Prostate gland (tissue), 2 donors: ENCODE data around the gene TBC1D32. TPM values are rescaled to one million over a fixed set of nuclear protein-coding genes. Genes with fewer than 3 reads are reported as not detected.

ENCODE experiments used
- DNase-seq: peaks from one replicate; pipeline ENCODE4 v3.0.0-alpha.2; 2019; ENCODE audit warnings: low spot score
- H3K27ac ChIP-seq, 2 donors: fragments of 200-600 bp; sonication (generic); 2 replicates each; pipeline ENCODE4 v1.5.1; 2017 to 2019
- H3K27me3 ChIP-seq: fragments of 200-600 bp; sonication (generic); replicated peaks from 2 replicates; pipeline ENCODE4 v1.5.1; 2019; ENCODE audit not compliant: insufficient read depth
- H3K36me3 ChIP-seq, 2 donors: fragments of 200-600 bp; sonication (generic); 1 replicate in 1 of 2; 2 replicates in 1 of 2; pipeline versions ENCODE4 v1.5.1 to v1.8.1; 2017 to 2019
- H3K4me1 ChIP-seq: fragments of 200-600 bp; sonication (generic); replicated peaks from 2 replicates; pipeline ENCODE4 v1.5.1; 2019
- H3K4me3 ChIP-seq, 2 donors: fragments of 200-600 bp; sonication (generic); 2 replicates each; pipeline ENCODE4 v1.5.1; 2017 to 2019
- H3K9me3 ChIP-seq: fragments of 200-600 bp; sonication (generic); 2 replicates; pipeline ENCODE4 v1.5.1; 2017
- POLR2A ChIP-seq: fragments of 450-650 bp; IDR thresholded peaks from one replicate; pipeline ENCODE4 v1.6.1; 2016; ENCODE audit warnings: antibody characterized with exemption, mild to moderate bottlenecking
- POLR2AphosphoS5 ChIP-seq: sonication (generic); formaldehyde crosslinking; IDR thresholded peaks from one replicate; pipeline ENCODE4 v1.6.1; 2017; ENCODE audit warnings: antibody characterized with exemption
- WGBS: methylation state at CpG from one replicate; pipeline ENCODE4 v1.1.5; 2018; 5-methylcytosine and 5-hydroxymethylcytosine counted together
- intact Hi-C: fragments of 100-400 bp; cut with DNase I; formaldehyde crosslinking; loops from one replicate; pipeline ENCODE4 v1.14.2; 2022
- small RNA-seq, 2 donors: library from RNA; depleted of rRNA; stranded (forward); fragments of <200 nt; gene quantifications; one replicate each; pipeline ENCODE3, GENCODE V24; 2016
- total RNA-seq, 2 donors: library from RNA; depleted of rRNA; stranded (reverse); fragments of >200 nt; gene quantifications; one replicate each; pipeline ENCODE4 v1.1.0, GENCODE V29; 2016
- TF ChIP-seq, protein P1 (sequence below), 4 experiments: fragments of 200-600 bp in 2 of 4; fragments of 450-650 bp in 2 of 4; sonication (generic) in 2 of 4; IDR thresholded peaks; 1 replicate in 3 of 4; 2 replicates in 1 of 4; pipeline ENCODE4 v1.5.1; 2016 to 2019; ENCODE audit warnings: antibody characterized with exemption in 4 of 4, mild to moderate bottlenecking in 2 of 4, moderate library complexity in 2 of 4

The TBC1D32 gene
- total RNA-seq, 2 donors from 2014 or later = 10.7 to 11.1 TPM

DNA sequence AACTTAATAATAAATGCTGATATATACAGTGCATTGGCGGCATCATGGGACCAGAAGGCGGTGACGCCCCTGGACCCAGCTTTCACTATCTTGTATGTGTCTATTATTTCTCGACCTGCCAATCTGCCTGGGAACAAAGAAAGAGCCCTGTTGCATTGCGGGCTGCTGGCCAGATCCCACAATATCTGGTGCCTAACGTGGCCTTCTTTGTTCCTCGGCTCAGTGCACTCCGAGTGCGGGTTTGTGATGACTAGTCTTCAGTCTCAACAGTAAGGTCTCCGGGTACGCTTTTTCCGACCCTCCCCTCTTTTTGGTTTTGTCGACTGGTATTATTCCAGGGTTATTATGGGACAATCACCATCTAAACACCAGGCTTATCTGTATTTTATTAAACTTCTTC, 291.5 kb downstream of the TBC1D32 start:
- 89% methylated on average over 13 of the region's 13 CpGs for WGBS
- no peak for DNase-seq
- Histone ChIP-seq H3K4me1 (no peaks in the 10 kb centered on the region), H3K4me3 (no peak overlapping the region), H3K27ac (no peak overlapping the region), H3K9me3 (no peaks in the 10 kb centered on the region), H3K27me3 (no peaks in the 10 kb centered on the region), H3K36me3 (no peaks in the 10 kb centered on the region)
- TF ChIP-seq POLR2A = no peak
- TF ChIP-seq POLR2AphosphoS5 = no peak
- TF ChIP-seq, protein P1, sequence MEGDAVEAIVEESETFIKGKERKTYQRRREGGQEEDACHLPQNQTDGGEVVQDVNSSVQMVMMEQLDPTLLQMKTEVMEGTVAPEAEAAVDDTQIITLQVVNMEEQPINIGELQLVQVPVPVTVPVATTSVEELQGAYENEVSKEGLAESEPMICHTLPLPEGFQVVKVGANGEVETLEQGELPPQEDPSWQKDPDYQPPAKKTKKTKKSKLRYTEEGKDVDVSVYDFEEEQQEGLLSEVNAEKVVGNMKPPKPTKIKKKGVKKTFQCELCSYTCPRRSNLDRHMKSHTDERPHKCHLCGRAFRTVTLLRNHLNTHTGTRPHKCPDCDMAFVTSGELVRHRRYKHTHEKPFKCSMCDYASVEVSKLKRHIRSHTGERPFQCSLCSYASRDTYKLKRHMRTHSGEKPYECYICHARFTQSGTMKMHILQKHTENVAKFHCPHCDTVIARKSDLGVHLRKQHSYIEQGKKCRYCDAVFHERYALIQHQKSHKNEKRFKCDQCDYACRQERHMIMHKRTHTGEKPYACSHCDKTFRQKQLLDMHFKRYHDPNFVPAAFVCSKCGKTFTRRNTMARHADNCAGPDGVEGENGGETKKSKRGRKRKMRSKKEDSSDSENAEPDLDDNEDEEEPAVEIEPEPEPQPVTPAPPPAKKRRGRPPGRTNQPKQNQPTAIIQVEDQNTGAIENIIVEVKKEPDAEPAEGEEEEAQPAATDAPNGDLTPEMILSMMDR (IDR thresholded peaks at IDR 0.05) = no peak
- intact Hi-C loops = no loop called here

DNA sequence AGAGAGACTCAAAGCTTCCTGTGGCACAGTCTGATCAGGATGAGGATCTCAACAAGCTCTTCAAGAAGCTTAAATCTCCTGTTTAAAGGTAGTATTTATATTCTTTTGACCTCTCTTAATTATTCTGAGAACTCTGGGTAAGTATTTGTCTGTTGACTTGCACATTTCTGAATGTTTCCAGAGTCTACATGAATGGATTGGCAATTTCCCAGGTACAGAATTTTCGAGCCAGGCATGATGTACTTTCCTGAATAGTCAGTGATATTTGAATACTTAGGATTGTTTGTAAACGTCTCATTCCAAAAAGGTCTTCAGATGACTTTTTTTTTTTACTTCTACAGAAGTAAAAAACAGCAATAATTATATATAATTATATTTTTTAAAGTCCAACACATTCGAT, 293.4 kb downstream of the TBC1D32 start:
- Histone ChIP-seq H3K4me1 (no peaks in the 10 kb centered on the region), H3K36me3 (no peaks in the 10 kb centered on the region), H3K27ac (no peak overlapping the region), H3K27me3 (no peaks in the 10 kb centered on the region), H3K9me3 (no peaks in the 10 kb centered on the region), H3K4me3 (no peak overlapping the region)
- DNase-seq = no peak
- TF ChIP-seq, protein P1 (IDR thresholded peaks at IDR 0.05) = no peak
- TF ChIP-seq POLR2AphosphoS5 = no peak
- TF ChIP-seq POLR2A = no peak
- WGBS = 48% methylated on average over 3 of the region's 3 CpGs
- intact Hi-C loops = no loop called here

DNA sequence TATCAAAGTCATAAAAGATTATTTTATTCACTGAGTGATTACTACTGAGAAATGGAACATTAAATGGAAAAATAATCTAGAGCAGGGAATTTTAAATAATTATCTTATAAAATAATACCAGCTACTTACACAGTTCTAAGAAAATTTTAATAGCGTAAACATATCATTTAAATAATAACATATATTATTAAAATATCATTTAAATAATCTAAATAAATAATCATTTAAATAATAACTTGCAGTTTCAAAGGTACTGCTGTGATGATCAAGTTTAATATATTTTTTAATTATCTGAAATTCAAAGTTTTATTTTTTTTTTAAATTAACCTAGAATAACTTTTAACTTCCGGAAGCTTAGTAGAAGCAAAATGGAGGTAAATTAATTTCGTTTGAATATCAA, 301.2 kb downstream of the TBC1D32 start:
- no peak overlapping the region for H3K4me3 ChIP-seq
- H3K27me3 ChIP-seq = no peaks in the 10 kb centered on the region
- no peak for DNase-seq
- 90% methylated on average over 3 of the region's 3 CpGs for WGBS
- H3K9me3 ChIP-seq = no peaks in the 10 kb centered on the region
- H3K27ac ChIP-seq = no peak overlapping the region
- H3K36me3 ChIP-seq = no peaks in the 10 kb centered on the region
- intact Hi-C loops = no loop called here
- no peaks in the 10 kb centered on the region for H3K4me1 ChIP-seq
- TF ChIP-seq, protein P1 (IDR thresholded peaks at IDR 0.05) = no peak
- TF ChIP-seq POLR2A (no peak), POLR2AphosphoS5 (no peak)

DNA sequence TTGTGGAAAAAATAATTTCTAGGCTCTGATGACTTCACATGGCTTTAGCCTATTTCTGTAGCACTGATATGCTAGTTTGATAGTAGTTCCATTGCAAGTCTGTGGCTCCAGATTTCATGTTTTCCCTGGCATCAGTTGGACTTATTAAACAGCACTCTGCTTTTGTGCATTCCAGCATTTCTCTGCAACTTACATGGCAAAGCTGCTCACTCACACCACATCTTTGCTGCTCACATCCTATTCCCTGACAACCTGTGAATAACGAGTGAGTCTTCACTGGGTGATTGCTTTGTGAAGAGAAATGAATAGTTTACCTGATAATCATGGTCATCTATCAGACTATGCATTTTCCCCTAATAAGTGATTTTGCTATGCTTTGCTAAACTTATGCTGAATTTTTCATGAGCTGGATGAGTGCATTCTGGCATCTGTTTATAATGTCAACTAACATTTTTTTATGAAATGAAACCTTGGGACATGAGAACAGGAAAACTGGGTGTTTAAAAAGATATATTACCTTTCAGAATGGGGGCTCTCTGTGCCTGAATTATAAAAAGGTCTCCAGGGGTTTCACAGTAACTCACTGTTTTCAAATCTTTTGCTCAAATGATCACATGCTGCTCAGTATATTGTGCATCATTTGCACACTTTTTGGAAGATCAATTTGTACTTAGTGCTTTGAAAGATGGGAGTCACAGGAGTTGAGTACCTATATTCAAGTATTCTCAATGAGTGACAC, 301.8 kb downstream of the TBC1D32 start:
- H3K27ac ChIP-seq = no peak overlapping the region
- DNase-seq = no peak
- WGBS = 30% methylated on average over 1 of the region's 1 CpG
- intact Hi-C loops = no loop called here
- no peaks in the 10 kb centered on the region for H3K4me1 ChIP-seq
- H3K36me3 ChIP-seq = no peaks in the 10 kb centered on the region
- H3K9me3 ChIP-seq = no peaks in the 10 kb centered on the region
- H3K27me3 ChIP-seq = no peaks in the 10 kb centered on the region
- TF ChIP-seq POLR2AphosphoS5 (no peak), POLR2A (no peak)
- TF ChIP-seq, protein P1 (IDR thresholded peaks at IDR 0.05) = no peak
- H3K4me3 ChIP-seq = no peak overlapping the region

Small RNA genes lying within 50 kb of the gene (small RNA-seq; reads per million reads assigned to genes)
- 0 reads per million in 2 donors for gene RF00019
- 0 reads per million in 2 donors for gene RNU6-1286P

Other genes with a start within 250 kb of the TBC1D32 start
- 10 to 100 TPM; 95.6 to 97.2 TPM for gene GJA1, start 101.2 kb upstream of the TBC1D32 start, total RNA-seq